A673 (cell line): ENCODE results near the gene C8G.

ENCODE experiments used
- CTCF ChIP-seq: fragments of 300-800, 200-600 bp; sonication (generic); conservative IDR thresholded peaks from 2 replicates; pipeline ENCODE4 v1.5.1; 2017; ENCODE audit warnings: low read depth, mild to moderate bottlenecking, antibody characterized with exemption, low read length, moderate library complexity, mixed read lengths
- EZH2 ChIP-seq: fragments of 200-600 bp; sonication (generic); IDR thresholded peaks from 2 replicates; pipeline ENCODE4 v1.6.1; 2017; ENCODE audit warnings: borderline replicate concordance, low read depth, mild to moderate bottlenecking, mixed read lengths, antibody characterized with exemption, low read length; ENCODE audit not compliant: poor library complexity, severe bottlenecking

DNA sequence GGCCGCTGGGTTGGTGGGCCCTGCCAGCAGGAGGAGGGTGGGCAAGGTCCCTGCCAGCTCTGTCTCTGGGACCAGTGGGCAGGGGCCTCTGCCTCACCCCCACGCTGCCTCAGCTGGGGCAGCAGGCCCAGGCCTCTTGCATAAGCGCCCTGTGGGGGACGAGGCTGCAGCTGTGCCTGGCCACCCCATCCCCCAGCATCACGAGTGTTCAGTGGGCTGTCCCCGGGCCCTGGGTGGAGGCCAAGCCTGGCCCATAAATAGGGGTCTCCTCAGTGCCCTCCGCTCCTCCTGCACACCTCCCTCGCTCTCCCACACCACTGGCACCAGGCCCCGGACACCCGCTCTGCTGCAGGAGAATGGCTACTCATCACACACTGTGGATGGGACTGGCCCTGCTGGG lies 32.2 kb downstream of the C8G start, which contains the start of gene PTGDS:
- TF ChIP-seq CTCF (no peak), EZH2 (no peak)
